NCI-H446 treated with DMSO at 0.1 percent for 48 hours (cell line): ENCODE measurements around the gene CCDC116.

Experiments used
- DNase-seq: peaks from one replicate; lab custom pipeline; 2025; lab: John Stamatoyannopoulos, UW

The CCDC116 gene

DNA sequence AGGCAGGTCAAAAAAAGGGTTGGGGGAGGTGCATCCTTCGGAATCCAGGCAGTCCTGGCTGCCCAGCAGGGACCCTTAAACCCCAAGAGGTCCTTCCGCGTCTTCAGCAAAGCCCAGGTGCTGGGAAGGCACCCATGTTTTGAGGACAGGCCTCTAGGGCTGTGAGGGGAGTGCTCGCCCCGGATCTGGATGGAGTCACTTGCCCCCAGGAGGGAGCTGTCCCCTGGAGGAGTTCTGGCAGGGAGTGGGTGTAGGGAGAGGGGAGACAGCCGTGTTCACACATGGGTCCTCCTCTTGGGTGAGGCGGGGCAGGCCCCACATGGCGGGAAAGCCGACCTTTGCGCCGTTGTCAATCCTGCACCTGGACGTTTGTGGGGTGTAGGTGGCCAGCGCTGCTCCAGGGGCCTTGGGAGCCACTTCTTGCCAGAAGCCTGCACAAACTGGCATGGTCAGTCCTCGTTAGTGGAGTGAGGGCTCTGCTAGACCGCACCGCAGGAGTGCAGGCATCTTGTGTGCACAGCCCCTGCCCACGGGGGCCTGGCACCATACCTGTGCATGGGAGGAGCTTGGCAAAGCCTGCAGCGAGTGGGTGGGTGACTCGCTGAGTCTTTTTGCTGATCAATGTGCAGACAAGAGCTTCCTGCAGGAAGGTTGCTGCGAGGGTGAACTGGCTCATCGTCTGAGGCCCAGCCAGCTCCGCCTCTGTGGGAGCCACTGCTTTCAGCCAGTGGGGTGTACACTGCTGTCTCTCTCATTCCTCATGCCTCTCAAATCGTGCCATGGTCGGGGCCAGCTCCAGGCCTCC, 49.2 kb downstream of the CCDC116 start:
- DNase-seq = no peak

DNA sequence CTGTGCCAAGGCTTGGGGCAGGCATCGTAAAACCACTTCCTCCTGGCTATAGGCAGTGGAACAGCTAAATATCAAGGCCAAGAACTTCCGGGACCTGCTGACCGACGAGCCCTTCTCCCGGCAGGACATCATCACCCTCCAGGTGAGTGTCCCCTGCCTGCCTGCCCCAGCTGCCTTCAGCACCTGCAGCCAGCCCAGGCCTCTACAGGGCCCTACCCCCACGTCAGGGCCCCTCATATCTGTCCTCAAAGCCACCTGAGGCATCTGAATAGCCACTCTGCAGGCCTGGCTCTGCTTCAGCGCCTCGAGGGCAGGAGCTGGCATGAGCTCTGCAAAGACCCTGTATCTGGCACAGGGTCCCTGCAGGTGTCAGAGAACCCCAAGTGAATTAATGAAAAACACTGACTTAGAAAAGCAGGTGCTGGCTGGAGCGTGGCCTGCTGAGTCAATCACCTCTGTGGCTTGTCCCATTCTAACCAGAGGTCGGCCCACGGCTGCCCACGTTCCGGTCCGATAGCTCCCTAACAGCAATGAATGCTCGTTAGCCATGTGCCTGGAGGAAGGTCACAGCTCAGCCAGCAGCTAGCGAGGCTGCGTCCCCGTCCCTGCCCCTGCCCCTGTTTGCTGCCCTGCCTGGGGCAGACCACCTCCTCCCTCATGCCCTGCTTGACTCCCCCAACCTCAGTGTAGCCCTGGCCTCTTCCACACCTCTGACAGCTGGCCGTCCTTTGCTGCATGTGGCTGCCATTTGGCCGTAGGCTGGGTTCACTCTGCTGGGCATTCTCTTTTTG, 50.0 kb downstream of the CCDC116 start:
- no peak for DNase-seq

DNA sequence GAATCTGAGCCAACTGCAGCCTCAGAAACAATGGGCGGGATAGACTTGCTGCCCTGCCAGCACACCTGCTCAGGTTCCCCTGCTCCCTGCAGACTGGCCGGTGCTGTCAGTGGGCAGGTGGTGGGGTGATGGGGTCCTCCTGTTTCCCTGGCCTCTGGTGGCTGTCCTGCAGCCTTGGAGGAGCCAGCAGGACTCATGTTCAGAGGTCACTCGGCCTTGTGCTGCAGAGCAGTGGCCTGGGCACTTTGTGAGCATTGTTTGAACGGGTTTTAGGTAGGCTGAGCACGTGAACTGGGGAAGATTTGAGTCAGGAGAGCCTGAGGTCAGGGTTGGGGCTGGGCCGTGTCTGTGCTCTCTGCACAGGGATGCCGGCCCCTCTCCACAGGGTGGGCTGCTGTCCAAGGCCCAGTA, 50.8 kb downstream of the CCDC116 start:
- DNase-seq = no peak

DNA sequence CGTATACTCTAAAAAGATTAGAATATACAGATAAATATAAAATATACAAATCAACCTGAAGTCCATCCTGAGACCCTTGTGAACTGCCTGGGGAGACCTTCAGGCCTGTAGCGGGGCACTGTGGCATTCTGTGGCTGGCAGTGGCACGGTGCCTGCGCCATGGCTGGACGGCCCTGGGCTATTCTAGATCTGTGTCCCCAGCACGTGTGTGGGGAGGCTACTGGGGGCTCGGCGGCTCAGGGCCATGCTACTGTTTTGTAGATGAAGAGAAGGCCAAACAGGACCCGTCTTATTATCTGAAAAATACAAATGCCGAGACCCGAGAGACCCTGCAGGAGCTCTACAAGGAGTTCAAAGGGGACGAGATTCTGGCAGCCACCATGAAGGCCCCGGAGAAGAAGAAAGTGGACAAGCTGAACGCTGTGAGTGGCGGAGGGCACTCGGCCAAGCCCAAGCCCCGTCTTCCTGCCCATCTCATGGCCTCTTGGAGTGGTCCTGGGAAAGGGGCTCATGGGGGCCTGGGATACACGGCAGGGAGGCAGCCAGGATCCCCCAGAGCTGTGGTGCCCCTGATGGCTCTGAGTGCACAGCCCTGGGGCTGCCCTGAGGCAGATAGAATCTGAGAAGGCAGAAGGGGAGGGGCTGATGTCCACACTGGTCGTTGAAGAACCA, 52.1 kb downstream of the CCDC116 start:
- no peak for DNase-seq

DNA sequence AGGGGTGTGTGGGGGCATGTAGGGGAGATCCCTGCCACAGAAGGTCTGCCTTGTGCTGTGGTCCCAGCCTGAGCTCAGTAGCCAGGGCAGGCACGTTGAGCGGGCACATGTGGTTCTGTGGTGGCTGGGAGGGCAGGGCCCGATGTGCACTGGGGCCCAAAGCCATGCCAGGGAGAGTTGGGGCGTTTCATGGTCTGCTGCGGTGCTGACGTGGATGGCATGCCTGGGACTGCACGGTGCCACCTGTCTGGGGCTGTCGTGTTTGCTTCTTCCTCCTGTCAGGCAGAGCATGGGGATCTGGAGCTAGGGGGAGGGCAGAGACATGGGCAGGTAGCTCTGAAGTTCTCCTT, 52.6 kb downstream of the CCDC116 start:
- no peak for DNase-seq

DNA sequence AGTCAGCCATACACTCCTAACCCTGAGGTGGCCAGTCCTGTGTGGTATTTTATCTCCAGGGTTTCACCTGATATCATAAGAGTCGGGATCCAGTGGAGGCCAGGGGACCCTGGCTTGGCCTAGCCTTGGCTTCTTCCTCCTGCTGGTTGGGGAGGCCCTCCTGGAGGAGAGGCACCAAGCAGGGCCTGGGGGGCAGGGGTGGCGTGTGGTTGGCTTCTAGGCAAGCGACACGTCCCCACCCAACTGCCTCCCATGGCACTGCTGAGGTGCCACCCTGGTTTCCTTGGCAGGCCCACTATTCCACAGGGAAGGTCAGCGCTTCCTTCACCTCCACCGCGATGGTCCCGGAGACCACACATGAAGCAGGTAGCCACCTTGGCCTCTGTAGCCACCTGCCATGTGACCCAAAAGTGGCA, 53.6 kb downstream of the CCDC116 start:
- DNase-seq = no peak
